Measurements from ENCODE around the gene CLINT1. TPM values are rescaled to one million over a fixed set of nuclear protein-coding genes. Genes with fewer than 3 reads are reported as not detected.

Gene CLINT1
- total RNA-seq, 1 experiment from 2014 or later: 79.6 TPM

DNA sequence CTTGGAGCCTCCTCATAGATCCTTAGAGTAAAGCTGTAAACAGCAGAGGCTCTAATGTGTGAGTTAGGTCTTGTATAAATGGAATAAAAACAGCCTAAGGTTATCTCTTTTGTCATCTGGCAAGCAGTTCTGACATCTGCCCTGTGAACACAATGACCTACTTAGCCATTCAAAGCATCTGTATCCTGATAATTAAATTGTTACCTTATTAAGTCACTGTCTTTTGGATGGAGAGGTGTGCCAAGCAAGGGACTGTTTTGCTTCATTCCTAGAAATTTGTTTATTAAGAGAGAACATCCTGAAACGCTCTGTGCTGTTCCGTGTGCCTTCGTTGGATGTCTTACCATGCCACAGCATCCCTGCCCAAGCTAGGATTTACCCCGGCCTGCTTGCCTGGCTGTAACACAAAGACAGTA is 113.9 kb downstream of the CLINT1 start:
- Mint-ChIP-seq H3K9me3 (no peaks in the 10 kb centered on the region), H3K4me1 (peaks cover 12% of the 10 kb centered on the region), H3K27ac (no peak overlapping the region), H3K4me3 (peak overlapping the region; percentile 93; the same call in 1 of the 2 replicates), H3K27me3 (ENCODE audit: low read depth) (peaks cover 20% of the 10 kb centered on the region), H3K36me3 (peaks cover 2% of the 10 kb centered on the region; the same call in 1 of the 2 replicates)
- ChIA-PET CTCF (interaction anchor here (0.7 to 0.9 kb wide), 2 partner anchors 14 to 417 kb away, joined by 3 read pairs; no protein-coding TSS in a partner anchor), POLR2A (no interaction called here)
- ATAC-seq (no peak), DNase-seq (ENCODE audit: low spot score) (no peak)
- TF ChIP-seq, protein P1, sequence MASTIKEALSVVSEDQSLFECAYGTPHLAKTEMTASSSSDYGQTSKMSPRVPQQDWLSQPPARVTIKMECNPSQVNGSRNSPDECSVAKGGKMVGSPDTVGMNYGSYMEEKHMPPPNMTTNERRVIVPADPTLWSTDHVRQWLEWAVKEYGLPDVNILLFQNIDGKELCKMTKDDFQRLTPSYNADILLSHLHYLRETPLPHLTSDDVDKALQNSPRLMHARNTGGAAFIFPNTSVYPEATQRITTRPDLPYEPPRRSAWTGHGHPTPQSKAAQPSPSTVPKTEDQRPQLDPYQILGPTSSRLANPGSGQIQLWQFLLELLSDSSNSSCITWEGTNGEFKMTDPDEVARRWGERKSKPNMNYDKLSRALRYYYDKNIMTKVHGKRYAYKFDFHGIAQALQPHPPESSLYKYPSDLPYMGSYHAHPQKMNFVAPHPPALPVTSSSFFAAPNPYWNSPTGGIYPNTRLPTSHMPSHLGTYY (CRISPR knock-in tag; IDR thresholded peaks at IDR 0.05): no peak
- TF ChIP-seq SMAD4 (CRISPR knock-in tag; IDR thresholded peaks at IDR 0.05) (no peak), TEAD1 (CRISPR knock-in tag; IDR thresholded peaks at IDR 0.05) (no peak), JUN (CRISPR knock-in tag; IDR thresholded peaks at IDR 0.05) (no peak), FOXP1 (CRISPR knock-in tag; IDR thresholded peaks at IDR 0.05; ENCODE audit: borderline replicate concordance) (no peak), USF1 (CRISPR knock-in tag; IDR thresholded peaks at IDR 0.05) (no peak), ATF2 (CRISPR knock-in tag; IDR thresholded peaks at IDR 0.05; ENCODE audit: borderline replicate concordance, low read depth) (no peak), SMAD3 (CRISPR knock-in tag; IDR thresholded peaks at IDR 0.05; ENCODE audit: borderline replicate concordance) (no peak), ZBTB21 (CRISPR knock-in tag; IDR thresholded peaks at IDR 0.05; ENCODE audit: borderline replicate concordance) (no peak), RORB (CRISPR knock-in tag; IDR thresholded peaks at IDR 0.05) (no peak), MAX (CRISPR knock-in tag; IDR thresholded peaks at IDR 0.05) (no peak), ZMAT4 (CRISPR knock-in tag; IDR thresholded peaks at IDR 0.05) (no peak), RELA (CRISPR knock-in tag; IDR thresholded peaks at IDR 0.05; ENCODE audit: borderline replicate concordance) (no peak), E2F5 (CRISPR knock-in tag; IDR thresholded peaks at IDR 0.05) (no peak), ZNF232 (CRISPR knock-in tag; IDR thresholded peaks at IDR 0.05) (no peak), AR (CRISPR knock-in tag; IDR thresholded peaks at IDR 0.05) (no peak), OVOL2 (CRISPR knock-in tag; IDR thresholded peaks at IDR 0.05; ENCODE audit: borderline replicate concordance) (no peak)
- TF ChIP-seq, protein P2, sequence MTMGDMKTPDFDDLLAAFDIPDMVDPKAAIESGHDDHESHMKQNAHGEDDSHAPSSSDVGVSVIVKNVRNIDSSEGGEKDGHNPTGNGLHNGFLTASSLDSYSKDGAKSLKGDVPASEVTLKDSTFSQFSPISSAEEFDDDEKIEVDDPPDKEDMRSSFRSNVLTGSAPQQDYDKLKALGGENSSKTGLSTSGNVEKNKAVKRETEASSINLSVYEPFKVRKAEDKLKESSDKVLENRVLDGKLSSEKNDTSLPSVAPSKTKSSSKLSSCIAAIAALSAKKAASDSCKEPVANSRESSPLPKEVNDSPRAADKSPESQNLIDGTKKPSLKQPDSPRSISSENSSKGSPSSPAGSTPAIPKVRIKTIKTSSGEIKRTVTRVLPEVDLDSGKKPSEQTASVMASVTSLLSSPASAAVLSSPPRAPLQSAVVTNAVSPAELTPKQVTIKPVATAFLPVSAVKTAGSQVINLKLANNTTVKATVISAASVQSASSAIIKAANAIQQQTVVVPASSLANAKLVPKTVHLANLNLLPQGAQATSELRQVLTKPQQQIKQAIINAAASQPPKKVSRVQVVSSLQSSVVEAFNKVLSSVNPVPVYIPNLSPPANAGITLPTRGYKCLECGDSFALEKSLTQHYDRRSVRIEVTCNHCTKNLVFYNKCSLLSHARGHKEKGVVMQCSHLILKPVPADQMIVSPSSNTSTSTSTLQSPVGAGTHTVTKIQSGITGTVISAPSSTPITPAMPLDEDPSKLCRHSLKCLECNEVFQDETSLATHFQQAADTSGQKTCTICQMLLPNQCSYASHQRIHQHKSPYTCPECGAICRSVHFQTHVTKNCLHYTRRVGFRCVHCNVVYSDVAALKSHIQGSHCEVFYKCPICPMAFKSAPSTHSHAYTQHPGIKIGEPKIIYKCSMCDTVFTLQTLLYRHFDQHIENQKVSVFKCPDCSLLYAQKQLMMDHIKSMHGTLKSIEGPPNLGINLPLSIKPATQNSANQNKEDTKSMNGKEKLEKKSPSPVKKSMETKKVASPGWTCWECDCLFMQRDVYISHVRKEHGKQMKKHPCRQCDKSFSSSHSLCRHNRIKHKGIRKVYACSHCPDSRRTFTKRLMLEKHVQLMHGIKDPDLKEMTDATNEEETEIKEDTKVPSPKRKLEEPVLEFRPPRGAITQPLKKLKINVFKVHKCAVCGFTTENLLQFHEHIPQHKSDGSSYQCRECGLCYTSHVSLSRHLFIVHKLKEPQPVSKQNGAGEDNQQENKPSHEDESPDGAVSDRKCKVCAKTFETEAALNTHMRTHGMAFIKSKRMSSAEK (CRISPR knock-in tag; IDR thresholded peaks at IDR 0.05; ENCODE audit: borderline replicate concordance): no peak

Measured in WTC11 (cell line).